Right lung (tissue), 5 donors: ENCODE measurements around the gene INO80. TPM values are rescaled to one million over a fixed set of nuclear protein-coding genes. Genes with fewer than 3 reads are reported as not detected.
"Not testable (repeated sequence)": the region's sequence is repeated elsewhere in the genome, so short reads cannot be mapped to it uniquely, and the experiment has no call there.

Experiments
- DNase-seq, 2 donors: peaks; one replicate each; pipeline ENCODE4 v3.0.0-alpha.2; 2013
- polyA plus RNA-seq, 5 donors: library from polyadenylated mRNA; unstranded; fragments of 120-200 nt; gene quantifications; one replicate each; pipeline versions ENCODE4 v1.2.1 to v1.2.3, GENCODE V29; 2013; ENCODE audit warnings: inconsistent platforms in 1 of 5, low replicate concordance in 1 of 5; ENCODE audit not compliant: insufficient read length in 5 of 5, insufficient read depth in 1 of 5

INO80 gene
- polyA plus RNA-seq, 5 donors = 21.0 to 28.8 (median 25.4) TPM

- DNase-seq = no peak
Measured at GRCh38 chr15:40968290-40969085, 147.6 kb downstream of the INO80 start.

- no peak for DNase-seq
Measured at GRCh38 chr15:40964634-40965033, 151.4 kb downstream of the INO80 start.

- no peak for DNase-seq
Measured at GRCh38 chr15:40964006-40964405, 152.1 kb downstream of the INO80 start.

- DNase-seq = no peak
Measured at GRCh38 chr15:40963201-40963600, 152.9 kb downstream of the INO80 start.

- not testable (repeated sequence) for DNase-seq
Measured at GRCh38 chr15:40962317-40962716, 153.8 kb downstream of the INO80 start.

- DNase-seq = not testable (repeated sequence)
Measured at GRCh38 chr15:40961740-40962139, 154.3 kb downstream of the INO80 start.

- no peak for DNase-seq
Measured at GRCh38 chr15:40960925-40961324, 155.2 kb downstream of the INO80 start.

GRCh38 chr15:40960151-40960885 lies 155.8 kb downstream of the INO80 start:
- DNase-seq = no peak

- DNase-seq = no peak
Measured at GRCh38 chr15:40959331-40960141, 156.5 kb downstream of the INO80 start.

GRCh38 chr15:40958723-40959122 lies 157.4 kb downstream of the INO80 start:
- no peak for DNase-seq

GRCh38 chr15:40958146-40958545 lies 157.9 kb downstream of the INO80 start:
- no peak for DNase-seq

GRCh38 chr15:40957581-40958051 lies 158.5 kb downstream of the INO80 start:
- DNase-seq = no peak

- no peak for DNase-seq
Measured at GRCh38 chr15:40957041-40957555, 159.0 kb downstream of the INO80 start.

- no peak for DNase-seq
Measured at GRCh38 chr15:40956541-40956982, 159.5 kb downstream of the INO80 start.

GRCh38 chr15:40955930-40956540 lies 160.0 kb downstream of the INO80 start:
- DNase-seq = no peak

- DNase-seq = no peak
Measured at GRCh38 chr15:40955141-40955903, 160.8 kb downstream of the INO80 start.

- DNase-seq = not testable (repeated sequence)
Measured at GRCh38 chr15:40954158-40954848, 161.8 kb downstream of the INO80 start.

- DNase-seq = no peak
Measured at GRCh38 chr15:40953713-40954074, 162.4 kb downstream of the INO80 start.

- peak; percentile 85 to 87 for DNase-seq
Measured at GRCh38 chr15:40952901-40953712, 163.0 kb downstream of the INO80 start, which contains the start of gene CHAC1. Gene CHAC1 (plus strand): TSS chr15:40953471. CDS start chr15:40953584, 113 bp downstream.
